HepG2 (cell line): ENCODE data around the gene IDUA. TPM values are rescaled to one million over a fixed set of nuclear protein-coding genes. Genes with fewer than 3 reads are reported as not detected.

Experiments
- ATAC-seq: fragments of 200-7000 bp; cut with Tn5 transposase; 3 replicates; pipeline ENCODE4 v1.9.1; 2020; ENCODE audit warnings: mild to moderate bottlenecking, moderate library complexity
- BruUV-seq: library from RNA; stranded (reverse); fragments of 400-500 nt; replicated peaks from 2 replicates; lab custom pipeline; 2021; lab: Mats Ljungman, UMichigan
- CTCF ChIA-PET: fragments of 300-600 bp; formaldehyde crosslinking; extraction: SDS; loops from one replicate; lab custom pipeline; 2021; ENCODE audit warnings: low total read pairs, inconsistent platforms, low intra/inter-chr PET ratio; lab: Yijun Ruan, JAX
- POLR2A ChIA-PET: fragments of 350-600 bp; sonication (Branson Sonifier 250); formaldehyde crosslinking; loops from one replicate; lab custom pipeline; 2020; ENCODE audit warnings: antibody characterized with exemption, inconsistent platforms; lab: Yijun Ruan, JAX
- DNase-seq: peaks from one replicate; pipeline ENCODE4 v3.0.0-alpha.2; 2015; ENCODE audit warnings: low spot score
- FAIRE-seq: peaks from 3 replicates; lab custom pipeline; 2011; peaks lifted over from hg19 to GRCh38; lab: Jason Lieb, UNC
- H2AFZ ChIP-seq: one replicate; pipeline ENCODE4 v1.6.1; 2011; ENCODE audit warnings: low read length, inconsistent platforms
- H3K27ac ChIP-seq: fragments of 300-600 bp; 3 replicates; pipeline ENCODE4 v1.8.0; 2011; ENCODE audit warnings: mixed run types, mild to moderate bottlenecking, mixed read lengths, low read length, inconsistent platforms; ENCODE audit not compliant: insufficient read depth; ENCODE audit errors: extremely low read length
- H3K27me3 ChIP-seq, 2 experiments: fragments of 200-600 bp in 1 of 2; 2 replicates in 1 of 2; 3 replicates in 1 of 2; pipeline versions ENCODE4 v1.6.0 to v1.8.0; 2011; ENCODE audit warnings: low read length in 2 of 2, mild to moderate bottlenecking in 2 of 2, moderate library complexity in 2 of 2, inconsistent platforms in 1 of 2; ENCODE audit not compliant: insufficient read depth in 2 of 2, control insufficient read depth in 1 of 2
- H3K36me3 ChIP-seq, 2 experiments: fragments of 200-600 bp in 1 of 2; replicated peaks in 1 of 2; 2 replicates in 1 of 2; 3 replicates in 1 of 2; pipeline versions ENCODE4 v1.5.1 to v1.8.0; 2011; ENCODE audit warnings: low read length in 2 of 2, inconsistent platforms in 1 of 2; ENCODE audit not compliant: insufficient read depth in 2 of 2, control insufficient read depth in 1 of 2
- H3K4me1 ChIP-seq: 2 replicates; pipeline ENCODE4 v1.5.1; 2012; ENCODE audit warnings: low read length, inconsistent platforms; ENCODE audit not compliant: insufficient read depth
- H3K4me2 ChIP-seq: 2 replicates; pipeline ENCODE4 v1.6.0; 2011; ENCODE audit warnings: low read depth, low read length, inconsistent platforms
- H3K4me3 ChIP-seq, 3 experiments: fragments of 200-600 bp in 1 of 3; sonication (generic), shearing (Covaris generic) in 1 of 3; replicated peaks in 1 of 3; 2 replicates each; pipeline ENCODE4 v1.5.1; 2011 to 2016; ENCODE audit warnings: low read length in 3 of 3, inconsistent platforms in 2 of 3, low read depth in 2 of 3, mild to moderate bottlenecking in 2 of 3, control low read depth in 1 of 3, mixed read lengths in 1 of 3; ENCODE audit not compliant: insufficient read depth in 1 of 3
- H3K79me2 ChIP-seq: one replicate; pipeline ENCODE4 v1.6.1; 2011; ENCODE audit warnings: low read length, inconsistent platforms; ENCODE audit not compliant: insufficient read depth
- H3K9ac ChIP-seq: 2 replicates; pipeline ENCODE4 v1.6.0; 2011; ENCODE audit warnings: mild to moderate bottlenecking, low read depth, low read length, inconsistent platforms; ENCODE audit not compliant: insufficient read depth
- H3K9me3 ChIP-seq: 2 replicates; pipeline ENCODE4 v1.5.1; 2012; ENCODE audit warnings: mild to moderate bottlenecking, low read length
- H4K20me1 ChIP-seq: 2 replicates; pipeline ENCODE4 v1.6.0; 2011; ENCODE audit warnings: inconsistent platforms, mild to moderate bottlenecking, low read length, moderate library complexity; ENCODE audit not compliant: insufficient read depth
- EEA1 ChIP-seq: sonication (generic); formaldehyde crosslinking; IDR thresholded peaks from 2 replicates; pipeline ENCODE4 v1.5.1; 2020; ENCODE audit warnings: mild to moderate bottlenecking, missing genetic modification reagents, borderline replicate concordance
- ETS1 ChIP-seq: sonication (generic); formaldehyde crosslinking; IDR thresholded peaks from 2 replicates; pipeline ENCODE4 v1.4.0; 2020; ENCODE audit warnings: missing genetic modification reagents
- JUNB ChIP-seq: sonication (generic); formaldehyde crosslinking; IDR thresholded peaks from 2 replicates; pipeline ENCODE4 v1.8.0; 2022; ENCODE audit warnings: missing genetic modification reagents, mild to moderate bottlenecking, borderline replicate concordance
- MXD3 ChIP-seq: IDR thresholded peaks from 2 replicates; pipeline ENCODE4 v1.6.1; 2016; ENCODE audit warnings: mild to moderate bottlenecking, missing biosample characterization, missing genetic modification reagents
- PLSCR1 ChIP-seq: sonication (generic); formaldehyde crosslinking; IDR thresholded peaks from 2 replicates; pipeline ENCODE4 v1.5.0; 2020; ENCODE audit warnings: missing genetic modification reagents, mild to moderate bottlenecking, borderline replicate concordance
- SYNCRIP ChIP-seq: fragments of 200-400 bp; formaldehyde crosslinking; IDR thresholded peaks from 2 replicates; pipeline ENCODE4 v1.6.1; 2018; ENCODE audit warnings: mild to moderate bottlenecking, low read depth, low read length; ENCODE audit not compliant: insufficient read depth
- TBX2 ChIP-seq: sonication (generic); formaldehyde crosslinking; IDR thresholded peaks from 2 replicates; pipeline ENCODE4 v1.5.0; 2020; ENCODE audit warnings: missing genetic modification reagents, mild to moderate bottlenecking, borderline replicate concordance
- ZBTB1 ChIP-seq: sonication (generic); formaldehyde crosslinking; IDR thresholded peaks from 2 replicates; pipeline ENCODE4 v1.4.0; 2020; ENCODE audit warnings: missing genetic modification reagents, borderline replicate concordance
- ZFYVE20 ChIP-seq: sonication (generic); formaldehyde crosslinking; IDR thresholded peaks from 2 replicates; pipeline ENCODE4 v1.8.0; 2023; ENCODE audit warnings: low read depth, mild to moderate bottlenecking, moderate library complexity, missing genetic modification reagents, borderline replicate concordance
- ZNF335 ChIP-seq: sonication (generic); formaldehyde crosslinking; IDR thresholded peaks from 2 replicates; pipeline ENCODE4 v1.4.0; 2020; ENCODE audit warnings: missing genetic modification reagents
- ZNF446 ChIP-seq: sonication (generic); formaldehyde crosslinking; IDR thresholded peaks from 2 replicates; pipeline ENCODE4 v1.5.0; 2020; ENCODE audit warnings: mild to moderate bottlenecking, missing genetic modification reagents
- ZNF574 ChIP-seq: sonication (generic); formaldehyde crosslinking; IDR thresholded peaks from 2 replicates; pipeline ENCODE4 v1.4.0; 2020; ENCODE audit warnings: missing genetic modification reagents
- ZNF7 ChIP-seq: IDR thresholded peaks from 2 replicates; pipeline ENCODE4 v1.6.1; 2016; ENCODE audit warnings: missing biosample characterization, missing genetic modification reagents
- ZNF746 ChIP-seq: sonication (generic); formaldehyde crosslinking; IDR thresholded peaks from 2 replicates; pipeline ENCODE4 v1.8.0; 2022; ENCODE audit warnings: mild to moderate bottlenecking, missing genetic modification reagents
- ZNF776 ChIP-seq: sonication (generic); formaldehyde crosslinking; IDR thresholded peaks from 2 replicates; pipeline ENCODE4 v1.4.0; 2020; ENCODE audit warnings: mild to moderate bottlenecking, missing genetic modification reagents
- WGBS: methylation state at CpG from one replicate; pipeline ENCODE4 v1.1.6; 2017; ENCODE audit warnings: low lambda C conversion rate; 5-methylcytosine and 5-hydroxymethylcytosine counted together
- in situ Hi-C: cut with HindIII; loops from 2 replicates; pipeline ENCODE4 v1.10.0; 2017; ENCODE audit warnings: low pct_unique_long_range_greater_than_20kb; ENCODE audit not compliant: extremely low pct_ligation_motif_present
- intact Hi-C: fragments of 100-400 bp; cut with micrococcal nuclease; formaldehyde crosslinking; loops from one replicate; pipeline ENCODE4 v1.10.0; 2022; ENCODE audit not compliant: unreplicated experiment
- polyA plus RNA-seq, 8 experiments: library from polyadenylated mRNA; depleted of rRNA in 3 of 8; stranded (reverse) in 7 of 8; unstranded in 1 of 8; fragments of >200 nt; fragmentation: Illumina TruSeq in 4 of 8; extraction: Trizol in 4 of 8; gene quantifications; 2 replicates each; pipeline versions ENCODE4 v1.2.1 to v1.2.3, GENCODE V29; 2011 to 2016; ENCODE audit warnings: low read depth in 4 of 8, missing spikeins in 1 of 8, mixed read lengths in 1 of 8; ENCODE audit not compliant: insufficient read depth in 1 of 8
- total RNA-seq, 5 experiments: library from RNA; depleted of rRNA; stranded (reverse); fragments of >200 nt; fragmentation: Illumina TruSeq; extraction: Trizol; gene quantifications; 2 replicates each; pipeline ENCODE4 v1.2.3, GENCODE V29; 2016; ENCODE audit warnings: low read depth in 1 of 5

IDUA gene
- total and polyA plus RNA-seq, 2 of the 13 experiments (the other 11 are each of a cell fraction or from before 2014, with no cell fraction given), result 0.77 to 1.0 TPM

GRCh38 chr4:1051472-1051871 lies 64.6 kb downstream of the IDUA start:
- H3K9ac ChIP-seq, result no peak overlapping the region
- 0 out of 2 replicates have a peak, but pooled peaks cover 6% of the 10 kb centered on the region for H3K4me1 ChIP-seq
- BruUV-seq, result no TSS peak
- in situ Hi-C loops, result no loop called here
- 24% methylated on average over 9 of the region's 9 CpGs for WGBS
- DNase-seq, result no peak
- intact Hi-C loops, result no loop called here
- H3K27me3 ChIP-seq, result peaks cover 29 to 82% of the 10 kb centered on the region in 2 experiments
- no peak overlapping the region for H3K4me3 ChIP-seq
- POLR2A ChIA-PET, result no interaction called here
- H3K9me3 ChIP-seq, result no peaks in the 10 kb centered on the region
- no peak overlapping the region for H3K4me2 ChIP-seq
- FAIRE-seq, result no peak
- H2AFZ ChIP-seq, result no peak overlapping the region
- H4K20me1 ChIP-seq, result peaks cover 15% of the 10 kb centered on the region; the same call in 1 of the 2 replicates
- H3K27ac ChIP-seq, result no peak overlapping the region
- CTCF ChIA-PET, result no interaction called here
- no peak for ATAC-seq
- H3K36me3 ChIP-seq, result no peaks in the 10 kb centered on the region
- H3K79me2 ChIP-seq, result no peaks in the 10 kb centered on the region
- no peak for TF ChIP-seq TBX2 (CRISPR knock-in tag)
- TF ChIP-seq ZNF746 (CRISPR knock-in tag), result no peak
- TF ChIP-seq MXD3, result no peak
- TF ChIP-seq ZNF446 (CRISPR knock-in tag), result no peak
- TF ChIP-seq ZFYVE20 (CRISPR knock-in tag), result no peak
- TF ChIP-seq ZNF335, result no peak
- TF ChIP-seq EEA1, result no peak
- TF ChIP-seq PLSCR1 (CRISPR knock-in tag), result no peak
- TF ChIP-seq ZNF574 (CRISPR knock-in tag), result no peak
- no peak for TF ChIP-seq ZNF776
- TF ChIP-seq JUNB (CRISPR knock-in tag), result no peak
- no peak for TF ChIP-seq ZBTB1 (CRISPR knock-in tag)
- no peak for TF ChIP-seq ZNF7 (CRISPR knock-in tag)
- no peak for TF ChIP-seq SYNCRIP
- no peak for TF ChIP-seq ETS1 (CRISPR knock-in tag)
